Lower leg skin (tissue), 4 donors: ENCODE results near the gene LTBP4. TPM values are rescaled to one million over a fixed set of nuclear protein-coding genes. Genes with fewer than 3 reads are reported as not detected.

Experiments
- DNase-seq, 2 donors: peaks; one replicate each; pipeline ENCODE4 v3.0.0-alpha.2; 2019; ENCODE audit warnings: low spot score in 2 of 2
- H3K4me3 ChIP-seq: fragments of 200-600 bp; sonication (generic); 2 replicates; pipeline ENCODE4 v1.5.1; 2017; ENCODE audit warnings: mild to moderate bottlenecking, low read depth; ENCODE audit not compliant: poor library complexity, severe bottlenecking
- CTCF ChIP-seq, 3 donors: fragments of 450-650 bp; IDR thresholded peaks; one replicate each; pipeline ENCODE4 v1.5.1; 2016; ENCODE audit warnings: antibody characterized with exemption in 3 of 3, mild to moderate bottlenecking in 3 of 3, moderate library complexity in 2 of 3
- POLR2A ChIP-seq, 2 donors: fragments of 450-650 bp; IDR thresholded peaks; one replicate each; pipeline ENCODE4 v1.6.1; 2016 to 2017; ENCODE audit warnings: antibody characterized with exemption in 2 of 2, mild to moderate bottlenecking in 1 of 2, moderate library complexity in 1 of 2
- WGBS, 2 donors: methylation state at CpG; one replicate each; pipeline ENCODE4 v1.1.5; 2018; 5-methylcytosine and 5-hydroxymethylcytosine counted together
- intact Hi-C: fragments of 100-400 bp; cut with DNase I; formaldehyde crosslinking; loops from one replicate; pipeline ENCODE4 v1.15.0; 2023; ENCODE audit warnings: low total_unique reads
- total RNA-seq, 4 donors: library from RNA; depleted of rRNA; stranded (reverse); fragments of >200 nt; gene quantifications; one replicate each; pipeline ENCODE4 v1.1.0, GENCODE V29; 2016

LTBP4 gene
- total RNA-seq, 4 donors from 2014 or later = 113 to 181 (median 144) TPM

DNA sequence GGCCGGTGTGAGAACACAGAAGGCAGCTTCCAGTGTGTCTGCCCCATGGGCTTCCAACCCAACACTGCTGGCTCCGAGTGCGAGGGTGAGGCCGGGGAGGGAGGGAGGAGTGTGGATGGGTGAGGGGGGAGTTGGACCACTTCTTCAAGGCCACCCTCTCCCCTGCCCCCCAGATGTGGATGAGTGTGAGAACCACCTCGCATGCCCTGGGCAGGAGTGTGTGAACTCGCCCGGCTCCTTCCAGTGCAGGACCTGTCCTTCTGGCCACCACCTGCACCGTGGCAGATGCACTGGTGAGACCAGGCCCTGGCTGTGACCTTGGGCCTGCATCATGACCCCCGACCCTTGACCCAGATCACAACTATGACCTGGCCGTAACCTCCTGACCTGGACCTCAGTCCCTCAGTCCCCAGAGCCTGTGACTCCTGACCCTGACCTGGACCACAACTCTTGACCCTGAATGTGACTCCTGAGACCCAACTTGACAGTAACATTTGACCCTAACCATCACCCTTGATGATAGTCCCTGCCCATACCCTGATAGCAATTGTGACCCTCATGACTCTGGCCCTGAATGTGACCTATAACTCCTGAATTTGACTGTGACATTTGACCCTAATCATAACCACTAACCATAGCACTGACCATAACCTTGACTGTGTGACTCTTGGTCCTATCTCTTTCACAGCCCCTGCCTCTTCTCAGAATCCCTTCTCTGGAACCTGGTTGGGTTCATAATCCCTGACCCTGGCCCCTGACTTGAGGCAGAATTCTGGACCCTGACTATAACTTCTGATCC lies 10.9 kb downstream of the LTBP4 start:
- peak in 1 of 2 donors; percentile 88 for DNase-seq
- no peak overlapping the region for H3K4me3 ChIP-seq
- TF ChIP-seq POLR2A (IDR thresholded peaks at IDR 0.05) (no peak), CTCF (IDR thresholded peaks at IDR 0.05) (no peak)
- WGBS, 2 donors = 86 to 87% methylated on average over 10 of the region's 10 CpGs
- intact Hi-C loops = no loop called here

- TF ChIP-seq POLR2A (IDR thresholded peaks at IDR 0.05) = no peak
- no peak for TF ChIP-seq CTCF (IDR thresholded peaks at IDR 0.05)
- H3K4me3 ChIP-seq = peak overlapping the region; percentile 17
- DNase-seq = peak in 1 of 2 donors; percentile 93
- WGBS, 2 donors = 29 to 34% methylated on average over 48 to 50 of the region's 50 CpGs
- intact Hi-C loops = no loop called here
These were observed 11.9 kb downstream of the LTBP4 start for GRCh38 chr19:40612831-40613689.

DNA sequence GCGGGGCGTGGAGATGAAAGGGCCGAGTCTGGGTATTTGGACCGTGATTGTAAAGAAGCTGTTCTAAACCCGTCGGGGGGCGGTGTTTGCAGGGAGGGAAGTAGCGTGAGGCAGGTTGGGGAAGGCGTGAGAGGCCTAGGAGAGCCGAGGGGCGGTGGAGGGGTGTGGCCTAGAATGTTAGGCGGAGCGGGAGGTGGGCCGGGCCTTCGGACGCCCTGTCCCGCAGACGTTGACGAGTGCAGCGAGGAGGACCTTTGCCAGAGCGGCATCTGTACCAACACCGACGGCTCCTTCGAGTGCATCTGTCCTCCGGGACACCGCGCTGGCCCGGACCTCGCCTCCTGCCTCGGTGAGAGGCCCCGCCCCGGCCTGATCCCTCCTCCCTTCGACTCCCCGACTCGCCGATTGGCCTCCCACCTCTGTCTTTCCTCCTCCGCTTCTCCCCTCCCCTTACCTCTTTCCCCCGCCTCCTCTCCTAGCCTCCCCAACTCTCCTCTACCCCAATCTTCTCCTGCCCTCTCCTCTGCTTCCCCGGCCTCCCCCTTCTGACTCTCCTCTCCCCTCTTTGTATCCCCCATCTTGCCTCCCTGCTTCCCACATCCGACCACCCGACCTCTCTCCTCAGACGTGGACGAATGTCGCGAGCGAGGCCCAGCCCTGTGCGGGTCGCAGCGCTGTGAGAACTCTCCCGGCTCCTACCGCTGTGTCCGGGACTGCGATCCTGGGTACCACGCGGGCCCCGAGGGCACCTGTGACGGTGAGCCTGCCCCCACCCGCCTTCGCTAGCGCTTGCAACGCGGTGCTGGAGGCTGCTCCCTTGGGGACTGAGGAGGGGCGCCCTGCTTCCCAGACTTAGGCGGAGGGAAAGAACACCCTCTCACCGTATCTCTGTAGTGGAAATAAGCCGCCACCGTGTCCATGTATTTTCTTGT lies 12.8 kb downstream of the LTBP4 start:
- DNase-seq = peak; percentile 89 to 97
- TF ChIP-seq CTCF (IDR thresholded peaks at IDR 0.05) (no peak), POLR2A (IDR thresholded peaks at IDR 0.05) (no peak)
- WGBS, 2 donors = 6% methylated on average over 66 of the region's 67 CpGs
- H3K4me3 ChIP-seq = peak overlapping the region; percentile 60
- intact Hi-C loops = no loop called here

DNA sequence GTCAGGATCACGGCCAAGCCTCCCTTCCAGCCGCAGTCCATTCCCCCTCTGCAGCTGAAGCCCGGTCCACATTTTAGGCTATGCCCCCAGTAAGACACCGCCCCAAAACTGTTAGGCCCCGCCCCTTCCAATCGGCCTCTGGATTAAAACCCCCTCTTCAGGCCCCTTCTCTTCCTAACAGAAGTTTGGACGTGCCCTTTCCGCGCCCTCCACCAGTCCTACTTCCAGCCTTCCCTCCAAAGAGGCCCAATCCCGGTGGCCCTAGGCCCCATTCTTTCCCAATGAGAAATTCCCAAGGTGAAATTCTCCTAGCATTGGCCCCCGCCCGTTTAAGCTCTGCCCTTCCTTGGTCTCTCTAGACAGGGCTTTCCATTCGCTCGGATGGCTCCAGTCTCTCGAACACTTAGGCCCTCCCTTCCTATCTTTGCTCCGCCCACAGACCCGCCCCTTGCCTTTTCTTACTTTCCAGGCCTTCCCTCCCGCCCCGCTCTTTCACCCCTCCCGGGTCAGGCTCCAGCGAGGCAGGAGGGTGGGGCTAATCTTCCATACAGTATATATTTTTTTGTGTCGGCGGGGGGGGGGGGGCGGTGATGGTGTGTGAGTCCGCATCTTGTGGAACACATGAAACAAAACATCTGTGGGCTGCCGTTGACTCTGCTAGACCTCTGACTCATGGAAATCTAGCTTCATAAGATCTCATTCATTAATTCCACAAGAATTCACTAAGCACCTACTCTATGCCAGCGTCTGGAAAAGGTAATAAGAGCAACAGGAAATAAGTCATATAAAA lies 13.6 kb downstream of the LTBP4 start:
- peak; percentile 92 to 97 for DNase-seq
- WGBS, 2 donors = 7 to 8% methylated on average over 27 of the region's 27 CpGs
- intact Hi-C loops = no loop called here

More for the DNA sequence above, 13.6 kb downstream of the LTBP4 start:
- H3K4me3 ChIP-seq = peak overlapping the region; percentile 60
- TF ChIP-seq POLR2A (IDR thresholded peaks at IDR 0.05) (no peak), CTCF (IDR thresholded peaks at IDR 0.05) (no peak)
